CD4-positive, alpha-beta T cell (primary cell): ENCODE measurements around the gene SNORC. TPM values are rescaled to one million over a fixed set of nuclear protein-coding genes. Genes with fewer than 3 reads are reported as not detected.

ENCODE experiments used
- ATAC-seq: fragments of 200-7000 bp; cut with Tn5 transposase; one replicate; pipeline ENCODE4 v1.10.0; 2022; ENCODE audit warnings: mild to moderate bottlenecking; ENCODE audit not compliant: poor library complexity
- CTCF ChIA-PET: fragments of 350-600 bp; sonication (Branson Sonifier 250); formaldehyde crosslinking; loops from one replicate; lab custom pipeline; 2021; ENCODE audit warnings: antibody characterized with exemption, inconsistent platforms; lab: Charles Lee
- POLR2A ChIA-PET: fragments of 350-600 bp; sonication (Branson Sonifier 250); formaldehyde crosslinking; loops from one replicate; lab custom pipeline; 2021; ENCODE audit warnings: antibody characterized with exemption, inconsistent platforms; lab: Charles Lee
- DNase-seq, 14 experiments: peaks; one replicate each; pipeline ENCODE4 v3.0.0-alpha.2; 2013 to 2020; ENCODE audit warnings: mixed read lengths in 2 of 14
- H3K27ac ChIP-seq, 2 donors: one replicate each; pipeline versions ENCODE4 v1.5.1 to v1.7.0; 2013; ENCODE audit warnings: low read length in 2 of 2, low read depth in 1 of 2, mild to moderate bottlenecking in 1 of 2
- H3K27me3 ChIP-seq, 2 experiments: 1 replicate in 1 of 2; 2 replicates in 1 of 2; pipeline versions ENCODE4 v1.6.1 to v1.7.0; 2013; ENCODE audit warnings: low read length in 2 of 2, control low read depth in 1 of 2, mild to moderate bottlenecking in 1 of 2, moderate library complexity in 1 of 2; ENCODE audit not compliant: insufficient read depth in 2 of 2, control insufficient read depth in 1 of 2
- H3K36me3 ChIP-seq: one replicate; pipeline ENCODE4 v1.6.1; 2013; ENCODE audit warnings: low read length, control low read depth; ENCODE audit not compliant: insufficient read depth
- H3K4me1 ChIP-seq: one replicate; pipeline ENCODE4 v1.6.1; 2013; ENCODE audit warnings: low read length, control low read depth; ENCODE audit not compliant: insufficient read depth
- H3K4me3 ChIP-seq: one replicate; pipeline ENCODE4 v1.5.1; 2013; ENCODE audit warnings: mild to moderate bottlenecking, low read length, moderate library complexity
- H3K9me3 ChIP-seq, 2 experiments: 1 replicate in 1 of 2; 2 replicates in 1 of 2; pipeline versions ENCODE4 v1.6.1 to v1.7.0; 2013; ENCODE audit warnings: low read length in 2 of 2, mild to moderate bottlenecking in 2 of 2, control low read depth in 1 of 2, moderate library complexity in 1 of 2; ENCODE audit not compliant: control insufficient read depth in 1 of 2, insufficient read depth in 1 of 2
- H3K27ac Mint-ChIP-seq: one replicate; pipeline ENCODE4 v1.8.0; 2020; ENCODE audit warnings: mixed read lengths
- H3K27me3 Mint-ChIP-seq: one replicate; pipeline ENCODE4 v1.8.0; 2021; ENCODE audit warnings: mixed read lengths
- H3K36me3 Mint-ChIP-seq: one replicate; pipeline ENCODE4 v1.8.0; 2021; ENCODE audit warnings: low read depth, mixed read lengths
- H3K4me1 Mint-ChIP-seq: one replicate; pipeline ENCODE4 v1.8.0; 2021; ENCODE audit warnings: low read depth, mixed read lengths
- H3K4me3 Mint-ChIP-seq: one replicate; pipeline ENCODE4 v1.8.0; 2020; ENCODE audit warnings: mild to moderate bottlenecking, mixed read lengths
- H3K9me3 Mint-ChIP-seq: one replicate; pipeline ENCODE4 v1.8.0; 2020; ENCODE audit warnings: mixed read lengths
- CTCF ChIP-seq: fragments of 200-600 bp; IDR thresholded peaks from one replicate; pipeline ENCODE4 v1.8.0; 2022; ENCODE audit warnings: antibody characterized with exemption, mild to moderate bottlenecking
- intact Hi-C, 2 experiments: fragments of 100-400 bp; cut with DNase I in 1 of 2; cut with micrococcal nuclease in 1 of 2; formaldehyde crosslinking; loops; one replicate each; pipeline versions ENCODE4 v1.15.1 to v1.9.0; 2023 to 2025; cut with DNase I, micrococcal nuclease
- total RNA-seq, 174 experiments: library from RNA in 2 of 174; stranded (reverse) in 2 of 174; gene quantifications; one replicate each; pipeline ENCODE4 v1.2.3 and lab custom pipeline; 2021 to 2026

Gene SNORC
- total RNA-seq, 2 experiments from 2014 or later = 1.2 TPM

- Histone ChIP-seq H3K4me3 (no peak overlapping the region), H3K4me1 (no peaks in the 10 kb centered on the region), H3K9me3 (peaks cover 5 to 7% of the 10 kb centered on the region in 2 experiments), H3K36me3 (no peaks in the 10 kb centered on the region), H3K27ac (no peak overlapping the region), H3K27me3 (peaks cover 19 to 41% of the 10 kb centered on the region in 2 experiments)
- no peak for TF ChIP-seq CTCF
- no peak overlapping the region for H3K4me3 Mint-ChIP-seq
- no peaks in the 10 kb centered on the region for H3K4me1 Mint-ChIP-seq
- ChIA-PET CTCF (no interaction called here), POLR2A (no interaction called here)
- H3K36me3 Mint-ChIP-seq = no peaks in the 10 kb centered on the region
- H3K27me3 Mint-ChIP-seq = peaks cover 85% of the 10 kb centered on the region
- DNase-seq (no peak), ATAC-seq (no peak)
- H3K27ac Mint-ChIP-seq = no peak overlapping the region
- no peaks in the 10 kb centered on the region for H3K9me3 Mint-ChIP-seq
- intact Hi-C loops = no loop called here
Measured at GRCh38 chr2:232920760-232921159, 50.7 kb downstream of the SNORC start.

GRCh38 chr2:232924433-232924832 is 54.4 kb downstream of the SNORC start:
- intact Hi-C loops = no loop called here
- peaks cover 16% of the 10 kb centered on the region for H3K4me1 ChIP-seq
- H3K4me1 Mint-ChIP-seq = peaks cover 10% of the 10 kb centered on the region
- TF ChIP-seq CTCF = no peak
- ATAC-seq (no peak), DNase-seq (no peak)
- peaks cover 77% of the 10 kb centered on the region for H3K27me3 Mint-ChIP-seq
- H3K36me3 ChIP-seq = no peaks in the 10 kb centered on the region
- no peak overlapping the region for H3K4me3 ChIP-seq
- no peak overlapping the region for H3K4me3 Mint-ChIP-seq
- H3K36me3 Mint-ChIP-seq = no peaks in the 10 kb centered on the region
- H3K9me3 Mint-ChIP-seq = no peaks in the 10 kb centered on the region
- ChIA-PET POLR2A (no interaction called here), CTCF (no interaction called here)
- H3K27ac Mint-ChIP-seq = no peak overlapping the region
- H3K27ac ChIP-seq = no peak overlapping the region
- peaks cover 5 to 18% of the 10 kb centered on the region in 2 experiments for H3K9me3 ChIP-seq
- H3K27me3 ChIP-seq = peaks cover 43 to 69% of the 10 kb centered on the region in 2 experiments

- no peak for TF ChIP-seq CTCF
- ChIA-PET POLR2A (no interaction called here), CTCF (no interaction called here)
- peaks cover 39 to 63% of the 10 kb centered on the region in 2 experiments for H3K27me3 ChIP-seq
- intact Hi-C loops = no loop called here
- no peak overlapping the region for H3K27ac Mint-ChIP-seq
- no peaks in the 10 kb centered on the region for H3K9me3 Mint-ChIP-seq
- no peaks in the 10 kb centered on the region for H3K36me3 ChIP-seq
- peaks cover 10% of the 10 kb centered on the region for H3K4me1 Mint-ChIP-seq
- no peaks in the 10 kb centered on the region for H3K36me3 Mint-ChIP-seq
- peaks cover 79% of the 10 kb centered on the region for H3K27me3 Mint-ChIP-seq
- DNase-seq = no peak
- H3K4me3 Mint-ChIP-seq = no peak overlapping the region
- H3K4me1 ChIP-seq = peaks cover 16% of the 10 kb centered on the region
- H3K27ac ChIP-seq = no peak overlapping the region
- no peak for ATAC-seq
- H3K9me3 ChIP-seq = peaks cover 5 to 16% of the 10 kb centered on the region in 2 experiments
- H3K4me3 ChIP-seq = no peak overlapping the region
Measured at GRCh38 chr2:232925153-232925820, 55.2 kb downstream of the SNORC start.
